ENCODE results near the gene FHIT. TPM values are rescaled to one million over a fixed set of nuclear protein-coding genes. Genes with fewer than 3 reads are reported as not detected.

Gene FHIT
- total and polyA plus RNA-seq, 2 of the 4 experiments (the other 2 are of a cell fraction): 0.07 TPM; not detected in 1

- in situ Hi-C loops (cut with MboI; ENCODE audit: low sequenced_read_pairs): no loop called here
- ChIA-PET POLR2A (ENCODE audit: unreplicated experiment) (no interaction called here), CTCF (no interaction called here)
- Histone ChIP-seq H3K4me3 (ENCODE audit: insufficient read depth, low read depth, low read length) (no peak overlapping the region), H3K9me3 (ENCODE audit: control insufficient read depth, insufficient read depth, low read length) (no peaks in the 10 kb centered on the region), H3K36me3 (ENCODE audit: control insufficient read depth, insufficient read depth, low read length) (no peaks in the 10 kb centered on the region), H3K9ac (ENCODE audit: low read depth, low read length) (no peak overlapping the region), H2BK20ac (ENCODE audit: low read depth, low read length) (no peak overlapping the region), H2AK5ac (ENCODE audit: low read depth, low read length) (no peak overlapping the region), H4K8ac (ENCODE audit: low read depth in 2 of 2, low read length in 2 of 2) (no peak overlapping the region), H2BK5ac (ENCODE audit: low read depth, low read length, poor library complexity, severe bottlenecking) (no peak overlapping the region), H2BK15ac (ENCODE audit: low read depth, low read length) (no peak overlapping the region; the same call in 2 of the 3 replicates), H3K27me3 (ENCODE audit: control insufficient read depth, insufficient read depth, low read length) (no peaks in the 10 kb centered on the region), H3K79me1 (ENCODE audit: low read depth in 1 of 2, low read length in 2 of 2) (no peaks in the 10 kb centered on the region), H2AK9ac (replicated peaks; ENCODE audit: low read depth, low read length, poor library complexity) (no peak overlapping the region), H4K20me1 (ENCODE audit: insufficient read depth, low read length) (no peaks in the 10 kb centered on the region), H3K18ac (ENCODE audit: low read depth, low read length) (no peak overlapping the region), H3K4me1 (ENCODE audit: control insufficient read depth, insufficient read depth, low read length) (no peaks in the 10 kb centered on the region; the same call in 1 of the 2 replicates), H3K4ac (ENCODE audit: low read depth, low read length) (no peak overlapping the region), H3K9me1 (ENCODE audit: insufficient read depth, low read length) (0 out of 2 replicates have a peak, but pooled peaks cover 5% of the 10 kb centered on the region), H4K5ac (ENCODE audit: low read depth, low read length) (no peak overlapping the region), H3K4me2 (ENCODE audit: low read depth, low read length) (no peak overlapping the region), H2BK120ac (ENCODE audit: low read depth, low read length) (no peak overlapping the region), H3K23ac (ENCODE audit: low read depth, low read length) (no peak overlapping the region), H2AFZ (replicated peaks; ENCODE audit: low read length, poor library complexity) (no peak overlapping the region), H3K14ac (replicated peaks; ENCODE audit: low read depth, low read length) (no peak overlapping the region), H3K56ac (ENCODE audit: extremely low read depth, insufficient read depth, low read length) (no peak overlapping the region), H3K27ac (ENCODE audit: insufficient read depth, low read length) (no peak overlapping the region), H4K91ac (ENCODE audit: insufficient read depth, low read depth, low read length) (no peak overlapping the region)
- dilution Hi-C loops (cut with HindIII; ENCODE audit: low sequenced_read_pairs, unreplicated experiment): no loop called here
- no peak for DNase-seq
- no peak for ATAC-seq (ENCODE audit: low read depth)
- TF ChIP-seq MAZ (IDR thresholded peaks at IDR 0.05; ENCODE audit: borderline replicate concordance, low read depth, low read length) (no peak), RAD21 (IDR thresholded peaks at IDR 0.05; ENCODE audit: low read length) (no peak), SMC3 (IDR thresholded peaks at IDR 0.05; ENCODE audit: low read depth, low read length) (no peak), MXI1 (IDR thresholded peaks at IDR 0.05; ENCODE audit: borderline replicate concordance, low read depth, low read length) (no peak), ELK1 (IDR thresholded peaks at IDR 0.05; ENCODE audit: borderline replicate concordance, low read depth, low read length) (no peak), BHLHE40 (IDR thresholded peaks at IDR 0.05; ENCODE audit: low read depth, low read length) (no peak), CEBPB (IDR thresholded peaks at IDR 0.05; ENCODE audit: low read depth, low read length) (no peak), RFX5 (IDR thresholded peaks at IDR 0.05; ENCODE audit: low read depth, low read length) (no peak), NFE2L2 (IDR thresholded peaks at IDR 0.05; ENCODE audit: low read depth, low read length) (no peak), RCOR1 (IDR thresholded peaks at IDR 0.05; ENCODE audit: insufficient replicate concordance, low read length) (no peak), USF2 (IDR thresholded peaks at IDR 0.05; ENCODE audit: low read depth, low read length) (no peak), MAFK (IDR thresholded peaks at IDR 0.05; ENCODE audit: low read depth, low read length) (no peak), CTCF (conservative IDR thresholded peaks at IDR 0.05; ENCODE audit: low read depth, low read length) (no peak), CHD1 (IDR thresholded peaks at IDR 0.05; ENCODE audit: low read depth, low read length) (no peak), FOS (IDR thresholded peaks at IDR 0.05; ENCODE audit: low read depth, low read length) (no peak), POLR2A (IDR thresholded peaks at IDR 0.05; ENCODE audit: low read depth, low read length) (no peak)
- intact Hi-C loops (cut with micrococcal nuclease): no loop called here
- BruUV-seq (replicated peaks): no TSS peak
- no CpG with 5 or more reads among the region's 4 CpGs for WGBS, 2 experiments (ENCODE audit: extremely low coverage in 2 of 2, insufficient read length in 1 of 2)
Measured at GRCh38 chr3:59788801-59789200, 1462.5 kb downstream of the FHIT start.
